Peyer's patch (tissue), 4 donors: ENCODE measurements around the gene ABHD3. TPM values are rescaled to one million over a fixed set of nuclear protein-coding genes. Genes with fewer than 3 reads are reported as not detected.
"Not testable (repeated sequence)": the region's sequence is repeated elsewhere in the genome, so short reads cannot be mapped to it uniquely, and the experiment has no call there.

ENCODE experiments used
- DNase-seq, 3 donors: peaks; one replicate each; pipeline ENCODE4 v3.0.0-alpha.2; 2017 to 2019
- H3K27ac ChIP-seq, 4 donors: fragments of 200-600 bp; sonication (generic); one replicate each; pipeline ENCODE4 v1.5.1; 2016 to 2019
- H3K27me3 ChIP-seq, 2 donors: fragments of 200-600 bp; sonication (generic); one replicate each; pipeline ENCODE4 v1.5.1; 2019
- H3K36me3 ChIP-seq, 3 donors: fragments of 200-600 bp; sonication (generic); one replicate each; pipeline ENCODE4 v1.5.1; 2016 to 2019
- H3K4me1 ChIP-seq, 4 donors: fragments of 200-600 bp; sonication (generic); one replicate each; pipeline ENCODE4 v1.5.1; 2016 to 2019
- H3K4me3 ChIP-seq, 4 donors: fragments of 200-600 bp; sonication (generic); 1 replicate in 3 of 4; 2 replicates in 1 of 4; pipeline ENCODE4 v1.5.1; 2016 to 2019; ENCODE audit warnings: mild to moderate bottlenecking in 1 of 4
- H3K9me3 ChIP-seq, 4 donors: fragments of 200-600 bp; sonication (generic); one replicate each; pipeline ENCODE4 v1.5.1; 2016 to 2019; ENCODE audit warnings: mild to moderate bottlenecking in 1 of 4
- POLR2A ChIP-seq, 2 donors: fragments of 450-650 bp; IDR thresholded peaks; one replicate each; pipeline ENCODE4 v1.5.1; 2017; ENCODE audit warnings: antibody characterized with exemption in 2 of 2, mild to moderate bottlenecking in 2 of 2, moderate library complexity in 2 of 2
- total RNA-seq, 4 donors: library from RNA; depleted of rRNA; stranded (reverse); fragments of >200 nt; gene quantifications; one replicate each; pipeline ENCODE4 v1.1.0, GENCODE V29; 2016
- TF ChIP-seq, protein P1 (sequence below), 6 experiments: fragments of 450-650 bp in 4 of 6; fragments of 200-600 bp in 2 of 6; sonication (generic) in 1 of 6; IDR thresholded peaks; one replicate each; pipeline ENCODE4 v1.5.1; 2017 to 2019; ENCODE audit warnings: antibody characterized with exemption in 6 of 6, mild to moderate bottlenecking in 3 of 6, moderate library complexity in 1 of 6

ABHD3 gene
- total RNA-seq, 4 donors from 2014 or later: 23.1 to 133 (median 47.2) TPM

DNA sequence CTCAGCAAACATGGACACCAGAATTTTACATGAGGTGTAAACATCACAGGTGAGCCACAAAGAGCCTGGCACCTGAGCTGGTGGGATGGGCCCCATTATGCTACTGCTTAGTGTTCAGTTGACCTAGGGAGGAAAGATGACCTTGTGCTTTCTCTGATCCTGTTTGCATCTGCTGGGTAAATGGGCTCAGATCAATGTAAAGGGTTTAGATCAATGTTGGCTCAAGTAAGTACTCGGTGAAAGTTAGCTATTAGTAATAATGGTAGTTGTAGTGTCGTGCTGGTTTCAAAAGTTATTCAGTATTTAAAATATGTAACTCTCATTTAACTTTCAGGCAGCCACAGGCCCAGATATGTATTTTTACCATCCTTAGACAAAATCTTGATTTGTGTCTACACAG is 19.8 kb downstream of the ABHD3 start:
- H3K4me1 ChIP-seq: peaks cover 0 to 27% (median 7%) of the 10 kb centered on the region in 4 donors
- no peak overlapping the region for H3K27ac ChIP-seq
- H3K36me3 ChIP-seq: peaks cover 0 to 2% (median 0%) of the 10 kb centered on the region in 3 donors
- no peaks in the 10 kb centered on the region for H3K9me3 ChIP-seq
- no peak for TF ChIP-seq POLR2A (IDR thresholded peaks at IDR 0.05)
- TF ChIP-seq, protein P1, sequence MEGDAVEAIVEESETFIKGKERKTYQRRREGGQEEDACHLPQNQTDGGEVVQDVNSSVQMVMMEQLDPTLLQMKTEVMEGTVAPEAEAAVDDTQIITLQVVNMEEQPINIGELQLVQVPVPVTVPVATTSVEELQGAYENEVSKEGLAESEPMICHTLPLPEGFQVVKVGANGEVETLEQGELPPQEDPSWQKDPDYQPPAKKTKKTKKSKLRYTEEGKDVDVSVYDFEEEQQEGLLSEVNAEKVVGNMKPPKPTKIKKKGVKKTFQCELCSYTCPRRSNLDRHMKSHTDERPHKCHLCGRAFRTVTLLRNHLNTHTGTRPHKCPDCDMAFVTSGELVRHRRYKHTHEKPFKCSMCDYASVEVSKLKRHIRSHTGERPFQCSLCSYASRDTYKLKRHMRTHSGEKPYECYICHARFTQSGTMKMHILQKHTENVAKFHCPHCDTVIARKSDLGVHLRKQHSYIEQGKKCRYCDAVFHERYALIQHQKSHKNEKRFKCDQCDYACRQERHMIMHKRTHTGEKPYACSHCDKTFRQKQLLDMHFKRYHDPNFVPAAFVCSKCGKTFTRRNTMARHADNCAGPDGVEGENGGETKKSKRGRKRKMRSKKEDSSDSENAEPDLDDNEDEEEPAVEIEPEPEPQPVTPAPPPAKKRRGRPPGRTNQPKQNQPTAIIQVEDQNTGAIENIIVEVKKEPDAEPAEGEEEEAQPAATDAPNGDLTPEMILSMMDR (IDR thresholded peaks at IDR 0.05): no peak
- DNase-seq: no peak
- H3K27me3 ChIP-seq: no peaks in the 10 kb centered on the region
- no peak overlapping the region for H3K4me3 ChIP-seq

DNA sequence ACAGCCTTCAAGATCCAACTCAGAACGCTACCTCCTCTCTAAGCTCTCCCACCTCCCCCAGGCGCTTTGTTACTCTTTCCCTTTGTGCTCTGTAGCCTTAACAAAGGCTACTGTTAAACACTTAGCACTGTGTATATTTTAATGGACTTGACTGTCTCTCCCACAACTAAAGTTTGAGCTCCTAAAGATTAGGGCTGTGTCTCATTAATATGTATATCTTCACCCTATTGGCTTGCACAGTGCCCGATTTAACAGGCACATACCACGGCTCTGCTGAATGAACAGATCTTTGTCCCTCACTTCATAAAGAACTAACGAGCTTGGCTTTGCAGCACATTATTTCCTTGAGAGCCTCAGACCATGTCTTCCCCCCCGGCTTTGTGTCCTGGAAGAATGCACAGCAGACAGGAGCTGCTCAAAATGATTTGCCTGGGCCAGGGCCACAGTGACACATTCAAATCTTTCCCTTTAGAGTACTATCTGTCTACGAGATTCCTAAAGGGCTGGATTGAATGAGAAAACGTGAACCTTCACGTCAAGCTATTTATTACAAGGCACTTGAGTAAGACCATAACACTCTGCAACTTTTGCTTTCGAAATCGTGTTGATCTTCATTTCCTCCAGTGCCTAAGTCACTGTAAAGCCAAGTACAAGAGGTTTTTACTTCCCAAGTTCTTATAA is 22.1 kb downstream of the ABHD3 start:
- no peaks in the 10 kb centered on the region for H3K27me3 ChIP-seq
- DNase-seq: peak in 1 of 3 donors; percentile 51
- TF ChIP-seq, protein P1 (IDR thresholded peaks at IDR 0.05): no peak
- TF ChIP-seq POLR2A (IDR thresholded peaks at IDR 0.05): no peak
- no peaks in the 10 kb centered on the region for H3K36me3 ChIP-seq
- peak overlapping the region; percentile 17 to 56 (median 33) for H3K4me3 ChIP-seq
- H3K27ac ChIP-seq: peak overlapping the region; percentile 55 to 92 (median 74)
- H3K9me3 ChIP-seq: no peaks in the 10 kb centered on the region
- peaks cover 0 to 30% (median 7%) of the 10 kb centered on the region in 4 donors for H3K4me1 ChIP-seq

DNA sequence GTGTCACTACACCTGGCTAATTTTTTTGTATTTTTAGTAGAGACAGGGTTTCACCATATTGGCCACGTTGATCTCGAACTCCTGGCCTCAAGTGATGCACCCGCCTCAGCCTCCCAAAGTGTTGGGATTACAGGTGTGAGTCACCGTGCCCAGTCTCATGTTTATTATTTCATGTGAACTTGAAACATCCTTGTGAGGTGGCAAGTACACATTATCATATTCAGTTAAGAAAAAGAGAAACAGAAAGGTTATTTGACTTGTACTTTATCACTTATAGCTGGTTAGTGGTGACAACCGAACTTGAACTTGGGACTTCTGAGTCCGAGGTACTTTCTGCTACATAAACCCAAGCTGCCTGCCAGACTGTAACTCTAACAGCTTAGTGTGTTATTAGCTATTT is 24.4 kb downstream of the ABHD3 start:
- Histone ChIP-seq H3K9me3 (no peaks in the 10 kb centered on the region), H3K4me1 (peaks cover 0 to 11% (median 3%) of the 10 kb centered on the region in 4 donors), H3K36me3 (no peaks in the 10 kb centered on the region), H3K27me3 (no peaks in the 10 kb centered on the region), H3K4me3 (no peak overlapping the region), H3K27ac (peak overlapping the region in 2 of 4 donors; percentile 65 to 66)
- DNase-seq: peak in 1 of 3 donors; percentile 63
- TF ChIP-seq POLR2A (IDR thresholded peaks at IDR 0.05): no peak
- TF ChIP-seq, protein P1 (IDR thresholded peaks at IDR 0.05): no peak

DNA sequence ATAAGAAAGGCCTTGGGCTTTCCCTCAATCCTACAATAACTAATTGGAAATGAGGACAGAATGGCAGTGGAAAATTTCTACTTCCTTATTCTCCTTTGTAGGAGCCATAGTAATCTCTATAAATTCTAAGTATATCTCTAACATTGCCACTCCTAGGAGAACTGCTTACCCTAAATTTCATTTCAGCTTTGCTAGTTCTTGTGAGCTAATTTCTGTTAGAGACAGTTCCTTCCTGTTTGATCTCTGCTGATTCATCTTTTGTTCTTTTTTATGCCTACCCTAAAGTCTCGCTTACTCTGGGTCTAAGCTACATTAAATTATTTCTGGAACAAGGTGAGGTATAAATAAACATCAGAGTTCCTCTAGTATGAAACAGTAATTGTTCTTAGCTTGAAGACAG is 25.7 kb downstream of the ABHD3 start:
- Histone ChIP-seq H3K4me3 (no peak overlapping the region), H3K4me1 (peaks cover 0 to 11% (median 3%) of the 10 kb centered on the region in 4 donors), H3K9me3 (no peaks in the 10 kb centered on the region), H3K27me3 (no peaks in the 10 kb centered on the region), H3K36me3 (no peaks in the 10 kb centered on the region), H3K27ac (no peak overlapping the region)
- TF ChIP-seq, protein P1 (IDR thresholded peaks at IDR 0.05): no peak
- TF ChIP-seq POLR2A (IDR thresholded peaks at IDR 0.05): no peak
- no peak for DNase-seq

DNA sequence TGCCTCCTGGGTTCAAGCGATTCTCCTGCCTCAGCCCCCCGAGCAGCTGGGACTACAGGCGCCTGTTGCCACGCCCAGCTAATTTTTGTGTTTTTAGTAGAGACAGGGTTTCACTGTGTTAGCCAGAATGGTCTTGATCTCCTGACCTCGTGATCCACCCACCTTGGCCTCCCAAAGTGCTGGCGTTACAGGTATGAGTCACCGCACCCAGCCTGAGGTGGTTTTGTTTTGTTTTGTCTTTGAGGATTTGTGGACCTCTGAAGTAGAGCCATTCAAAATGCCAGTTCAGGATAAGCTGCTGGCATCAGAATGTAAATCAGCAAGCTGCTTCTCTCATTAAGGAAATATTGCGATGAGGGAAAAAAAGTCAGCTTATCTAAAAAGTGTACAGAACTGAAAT is 29.2 kb downstream of the ABHD3 start:
- not testable (repeated sequence) for H3K27ac ChIP-seq, H3K27me3 ChIP-seq

DNA sequence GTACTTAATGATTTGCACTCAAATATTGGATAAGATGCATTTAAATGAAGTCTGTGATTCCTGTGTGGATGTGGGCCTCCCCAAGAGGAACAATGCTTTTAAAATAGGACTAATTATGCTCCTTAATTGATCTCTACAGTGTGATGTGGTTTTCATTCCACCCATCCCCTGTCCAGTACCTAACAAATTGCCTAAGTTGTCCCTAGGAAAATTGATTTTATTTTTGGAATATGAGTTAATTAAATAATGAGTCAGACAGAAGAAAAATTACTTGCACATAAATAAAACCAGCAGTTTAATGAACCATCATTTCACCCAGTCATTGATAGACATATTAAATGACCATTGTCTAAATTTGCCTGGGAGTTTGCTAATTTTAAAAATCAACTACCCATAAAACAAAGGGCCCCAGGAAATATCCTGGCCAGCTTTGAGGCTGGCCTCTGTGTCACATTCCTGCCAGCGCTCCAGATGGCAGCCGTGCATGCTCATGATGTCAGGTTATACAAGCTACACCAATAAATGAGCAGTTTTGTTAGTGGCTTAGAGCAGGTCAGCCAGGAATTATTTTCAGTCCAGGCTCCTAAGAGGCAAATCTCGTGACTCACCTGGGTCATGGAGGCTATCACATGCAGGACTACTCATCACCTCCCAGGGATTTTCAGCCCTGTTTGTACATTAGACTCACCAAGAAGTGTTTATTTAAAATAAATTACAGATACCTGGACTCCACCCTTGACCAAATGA is 31.9 kb downstream of the ABHD3 start:
- Histone ChIP-seq H3K27me3 (no peaks in the 10 kb centered on the region), H3K4me3 (no peak overlapping the region), H3K36me3 (no peaks in the 10 kb centered on the region), H3K9me3 (no peaks in the 10 kb centered on the region), H3K27ac (peak overlapping the region in 2 of 4 donors; percentile 6 to 28), H3K4me1 (peaks cover 0 to 8% (median 3%) of the 10 kb centered on the region in 4 donors)
- TF ChIP-seq, protein P1 (IDR thresholded peaks at IDR 0.05): peak in 1 of 6 experiments; percentile 17
- TF ChIP-seq POLR2A (IDR thresholded peaks at IDR 0.05): no peak
- DNase-seq: peak in 2 of 3 donors; percentile 62 to 77

More for the DNA sequence above, 29.2 kb downstream of the ABHD3 start:
- H3K9me3 ChIP-seq, H3K4me3 ChIP-seq, H3K36me3 ChIP-seq, H3K4me1 ChIP-seq, DNase-seq: not testable (repeated sequence)
